ENCODE results near the gene AGPAT2.
A peak's percentile ranks its signal among the peaks of the same experiment; 100 is the strongest.
"Not testable (repeated sequence)": the region's sequence is repeated elsewhere in the genome, so short reads cannot be mapped to it uniquely, and the experiment has no call there.

Gene AGPAT2

DNA sequence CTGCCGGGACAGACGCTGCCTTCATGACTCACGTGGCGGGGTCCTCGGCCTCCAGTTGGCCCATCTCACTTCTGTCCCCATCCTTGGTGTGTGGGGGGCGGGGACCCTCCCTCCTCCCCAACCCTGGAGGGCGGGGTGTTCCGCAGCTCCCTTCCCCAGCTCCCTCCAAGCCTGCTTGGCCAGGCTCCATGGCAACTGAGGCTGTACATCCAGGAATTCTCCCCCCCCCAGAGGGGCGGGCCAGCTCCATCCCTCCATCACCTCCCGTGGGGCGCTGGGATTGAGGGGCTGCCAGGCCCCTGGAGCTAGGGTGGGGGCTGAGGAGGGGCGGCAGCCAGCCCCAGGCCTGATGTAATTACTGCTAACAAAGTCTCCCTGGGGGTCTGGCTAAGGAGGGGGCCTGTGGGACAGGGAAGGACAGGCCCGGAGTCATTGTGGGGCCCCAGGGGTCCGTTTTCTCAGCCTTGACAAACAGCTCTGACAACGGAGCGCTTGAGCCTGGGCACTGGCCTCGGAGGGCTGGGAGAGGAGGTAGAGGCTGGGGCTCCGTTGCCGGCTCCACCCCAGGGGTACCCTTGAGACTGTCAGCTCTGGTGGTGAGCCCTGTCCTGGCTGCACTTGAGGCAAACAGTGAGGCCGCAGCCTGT, 33.1 kb upstream of the AGPAT2 start:
- DNase-seq = no peak

DNA sequence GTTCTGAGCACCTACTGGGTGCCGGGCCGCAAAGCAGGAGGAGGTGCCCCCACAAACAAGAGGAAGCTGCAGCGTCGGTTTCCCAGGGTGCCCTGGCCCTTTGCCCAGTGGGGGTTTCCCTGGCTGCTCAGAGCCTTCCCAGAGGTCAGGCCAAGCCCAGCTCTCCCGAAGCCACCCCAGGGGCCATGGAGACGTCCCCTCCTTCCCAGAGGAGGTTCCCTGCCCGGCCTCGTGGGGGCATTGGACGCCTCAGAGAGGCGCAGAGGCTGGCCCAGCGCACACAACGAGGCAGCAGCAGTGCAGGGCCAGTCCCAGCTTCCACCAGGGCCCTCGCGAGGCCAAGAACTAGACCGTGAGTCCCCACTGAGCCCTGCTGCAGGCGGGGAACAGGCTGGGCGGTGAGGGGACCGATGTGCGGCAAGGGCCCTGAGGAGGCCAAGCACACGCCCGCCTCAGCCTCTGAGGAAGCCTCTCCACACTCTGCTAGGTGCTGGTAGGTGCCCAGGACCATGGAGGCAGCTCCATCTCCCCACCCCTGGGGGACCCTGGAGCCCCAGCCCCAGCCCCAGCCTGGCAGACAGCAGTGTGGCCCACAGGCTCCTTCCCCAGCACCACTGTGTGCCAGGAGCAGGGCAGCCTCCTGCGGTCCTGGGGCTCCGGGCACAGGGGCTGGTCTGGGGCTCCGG, 32.1 kb upstream of the AGPAT2 start:
- no peak for DNase-seq

DNA sequence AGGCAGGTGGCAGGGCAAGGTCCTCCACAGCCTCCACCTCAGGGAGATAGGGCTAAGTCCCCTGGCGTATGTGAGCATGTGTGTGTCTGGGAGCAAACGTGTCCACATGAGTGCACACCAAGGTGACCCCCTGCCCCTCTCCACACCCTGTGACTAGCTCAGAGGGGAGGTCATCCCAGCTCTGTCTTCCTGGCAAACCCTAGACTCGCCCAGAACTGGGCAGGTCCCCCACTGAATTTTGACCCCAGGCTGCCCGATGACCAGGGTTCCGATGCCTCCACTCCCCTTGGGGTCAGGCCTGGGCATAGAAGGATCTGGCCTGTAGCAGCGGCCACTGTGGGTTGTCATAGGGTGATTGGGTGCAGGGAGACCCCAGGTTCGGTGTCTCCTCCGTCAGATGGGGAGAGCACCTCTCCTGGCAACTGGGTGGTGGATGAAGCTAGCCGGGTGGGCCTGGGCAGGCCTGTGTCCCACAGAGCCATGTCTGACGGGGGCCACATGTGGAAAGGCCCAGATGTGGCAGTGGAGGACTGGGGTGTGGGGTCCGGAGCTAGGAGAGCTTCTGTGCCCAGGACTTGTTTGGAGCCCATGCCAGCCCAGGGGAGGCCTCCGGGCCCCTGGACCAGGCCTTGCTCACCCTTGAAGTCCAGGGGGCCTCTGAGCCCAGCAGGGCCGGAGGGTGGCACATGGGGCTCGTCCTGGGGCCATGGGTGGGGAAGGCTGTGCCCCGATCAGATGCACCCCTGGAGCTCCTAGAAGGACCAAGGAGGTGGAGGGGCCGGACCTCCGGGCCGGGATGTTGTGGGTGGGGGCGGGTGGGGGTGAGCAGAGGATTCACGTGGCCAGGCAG, 31.3 kb upstream of the AGPAT2 start:
- DNase-seq = no peak

DNA sequence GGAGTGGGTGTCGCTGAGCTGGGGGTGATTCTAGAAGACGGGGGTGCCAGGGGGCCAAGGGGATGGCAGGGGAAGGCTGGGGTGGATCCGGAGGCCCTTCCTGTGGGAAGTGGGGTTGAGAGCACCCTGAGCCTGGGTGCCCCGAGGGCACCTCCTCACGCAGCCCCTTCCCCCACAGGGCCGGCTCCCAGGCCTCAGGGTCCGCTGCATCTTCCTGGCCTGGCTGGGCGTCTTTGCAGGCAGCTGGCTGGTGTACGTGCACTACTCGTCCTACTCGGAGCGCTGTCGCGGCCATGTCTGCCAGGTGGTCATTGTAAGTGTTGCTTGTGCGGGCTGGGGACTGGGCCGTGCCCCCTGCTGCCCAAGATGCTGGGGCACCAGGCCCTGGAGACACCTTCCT, 30.1 kb upstream of the AGPAT2 start:
- no peak for DNase-seq

DNA sequence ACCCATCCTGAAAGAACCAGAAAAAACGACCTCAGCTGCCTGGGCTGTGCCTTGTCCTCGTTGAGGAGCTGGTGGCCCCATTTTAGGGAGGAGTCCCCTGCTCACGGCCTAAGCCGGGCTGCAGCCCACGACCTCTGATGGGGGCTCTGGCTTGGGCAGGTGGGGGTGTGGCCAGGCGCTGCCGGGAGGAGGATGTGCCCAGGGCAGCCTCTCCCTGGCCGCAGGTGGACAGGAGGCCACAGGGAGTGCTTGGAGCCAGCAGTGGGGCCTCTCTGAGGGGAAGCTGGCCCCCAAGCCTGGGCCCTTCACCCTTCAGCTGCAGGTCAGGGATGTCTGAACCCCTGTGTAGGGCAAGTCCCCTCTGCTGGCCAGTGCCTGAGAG, 27.6 kb upstream of the AGPAT2 start:
- no peak for DNase-seq

DNA sequence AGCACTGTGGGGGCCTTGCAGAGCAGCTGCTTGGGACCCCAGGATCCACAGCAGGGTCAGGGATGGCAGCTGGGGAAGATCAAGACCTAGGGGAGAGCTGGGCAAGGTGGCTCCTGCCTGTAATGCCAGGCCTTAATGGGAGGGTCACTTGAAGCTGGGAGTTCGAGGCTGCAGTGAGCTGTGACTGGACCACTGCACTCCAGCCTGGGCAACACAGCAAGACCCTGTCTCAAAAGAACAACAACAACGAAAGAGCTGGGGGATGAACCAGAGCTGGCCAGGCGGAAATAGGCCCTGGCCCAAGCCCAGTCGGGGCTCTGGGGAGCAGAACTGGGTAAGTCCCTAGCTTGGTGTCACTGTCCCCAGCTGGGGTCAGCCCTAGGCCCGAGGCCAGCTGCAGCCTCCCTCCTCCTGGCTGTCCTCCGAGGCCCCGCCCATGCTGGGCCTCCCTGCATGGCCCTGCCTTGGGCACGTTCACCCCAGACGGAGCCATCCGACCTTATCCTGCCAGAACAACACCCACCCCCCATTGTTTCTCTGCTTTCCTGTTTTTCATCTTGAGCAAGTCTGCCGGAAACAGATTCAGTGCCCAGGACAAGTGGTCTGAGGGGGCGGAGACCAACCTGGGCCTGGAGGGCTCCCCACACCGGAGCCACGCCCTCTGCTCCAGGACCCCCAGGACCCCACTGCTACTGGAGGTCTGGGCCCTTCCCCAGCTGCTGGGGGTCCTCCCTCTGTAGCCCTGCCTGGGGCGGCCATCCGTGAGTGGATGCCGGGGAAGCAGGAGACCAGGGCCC, 27.0 kb upstream of the AGPAT2 start:
- DNase-seq = no peak

DNA sequence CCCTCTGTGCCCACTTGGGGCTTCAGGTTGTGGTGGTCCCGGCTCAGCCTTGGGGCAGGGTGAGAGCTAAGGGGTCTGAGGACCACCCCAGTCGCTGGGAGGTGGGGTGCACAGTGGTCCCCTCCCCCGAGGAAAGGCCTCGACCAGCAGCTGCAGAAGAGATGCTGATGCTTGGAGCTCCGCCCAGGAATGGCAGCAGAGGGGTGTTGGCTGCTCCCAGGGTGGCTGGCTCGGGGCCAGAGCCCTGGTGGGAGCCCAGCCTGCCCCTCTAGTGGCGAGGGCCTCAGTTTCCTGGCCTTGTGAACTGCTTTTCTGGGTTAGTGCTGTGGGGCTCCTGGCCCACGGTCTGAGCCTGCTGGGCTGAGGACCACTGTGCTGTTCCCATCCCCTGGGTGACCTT, 26.3 kb upstream of the AGPAT2 start:
- DNase-seq = no peak

DNA sequence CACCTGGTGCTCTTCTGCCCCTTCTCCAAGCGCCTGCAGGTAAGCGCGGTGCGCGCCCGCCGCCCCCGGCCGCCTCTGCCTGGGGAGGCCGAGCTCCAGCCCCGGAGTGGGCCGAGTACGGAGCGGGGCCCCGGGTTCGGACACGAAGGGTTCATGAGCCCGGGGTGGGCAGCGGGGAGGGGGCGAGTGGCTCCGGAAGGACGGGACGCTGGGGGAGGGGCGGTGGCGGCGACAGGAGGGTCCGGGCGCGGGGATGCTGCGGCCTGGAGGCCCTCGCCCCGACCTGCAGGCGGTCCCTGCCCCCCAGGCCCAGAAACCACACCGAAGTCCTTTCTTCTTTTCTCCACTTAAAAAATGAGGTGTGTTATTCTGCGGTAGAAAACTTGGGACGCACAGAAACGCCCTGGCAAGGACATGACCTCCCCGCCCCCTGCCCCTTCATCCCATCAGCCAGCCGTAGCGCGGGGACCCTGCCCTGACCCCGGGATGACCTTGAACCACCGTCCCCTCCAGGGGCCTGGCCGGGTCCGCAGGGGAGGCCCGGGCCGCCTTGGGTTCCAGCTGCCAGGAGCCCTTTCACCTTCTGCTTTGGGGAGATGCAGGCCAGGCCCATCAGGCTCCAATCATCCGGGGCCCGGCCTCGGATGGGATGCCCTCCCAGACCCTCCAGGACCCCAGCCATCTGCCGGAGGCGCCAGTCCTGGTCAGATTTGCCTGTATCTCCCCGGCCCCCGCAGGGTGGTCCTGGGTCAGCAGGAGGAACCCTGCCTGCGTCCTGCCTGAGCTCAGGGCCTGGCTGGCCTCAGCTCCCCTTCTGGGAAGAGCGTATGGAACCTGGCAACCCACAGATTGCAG, 25.7 kb upstream of the AGPAT2 start:
- no peak for DNase-seq

DNA sequence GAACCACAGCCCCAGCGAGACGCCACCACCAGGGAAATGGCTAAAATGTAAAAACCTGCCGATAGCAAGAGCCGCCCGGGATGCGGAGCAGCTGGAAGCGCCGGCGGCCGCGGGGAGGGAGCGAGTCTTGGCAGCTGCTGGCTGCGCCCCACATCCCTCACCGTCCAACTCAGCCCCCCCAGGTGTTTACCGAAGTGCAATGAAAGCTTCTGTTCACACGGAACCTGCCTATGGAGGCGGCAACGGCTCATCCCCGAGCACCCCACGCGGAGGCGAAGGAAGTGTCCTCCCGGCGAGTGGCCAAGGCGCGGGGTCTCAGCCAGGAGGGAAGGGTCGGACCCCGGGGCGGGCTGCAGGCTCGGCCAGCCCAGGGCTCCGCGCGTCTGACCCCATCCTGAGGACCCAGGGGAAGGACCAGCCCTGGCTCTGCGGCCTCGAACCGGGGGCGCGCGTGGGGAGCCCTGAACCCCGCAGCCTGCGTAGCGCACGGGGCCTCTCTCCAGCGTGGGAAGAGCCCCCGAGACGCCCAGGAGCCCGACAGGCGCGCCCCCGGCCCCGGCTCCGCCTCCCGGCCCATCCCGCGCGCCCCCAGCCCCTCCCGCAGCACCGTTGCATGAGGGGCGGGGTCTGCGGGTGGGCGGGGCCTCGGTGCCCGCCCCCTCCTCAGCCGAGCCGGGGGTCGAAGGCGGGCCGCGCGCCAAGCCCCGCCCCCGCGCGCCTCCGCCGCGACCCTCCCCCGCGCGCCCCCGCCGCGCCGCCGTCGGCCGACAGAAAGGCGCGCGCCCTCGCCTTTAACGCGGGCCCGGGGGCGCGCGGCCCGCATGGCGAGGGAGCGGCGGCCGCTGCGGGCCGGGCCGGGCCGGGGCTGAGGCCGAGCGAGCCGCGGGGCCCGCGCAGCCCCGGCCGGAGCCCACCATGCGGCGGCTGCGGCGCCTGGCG, 24.8 kb upstream of the AGPAT2 start, which contains the start of gene DIPK1B:
Gene DIPK1B, plus strand, starts transcription at position 822 of the 939 bp plus-strand sequence. Its CDS starts 94 bp downstream, at position 916.
- DNase-seq = peak; percentile 48

DNA sequence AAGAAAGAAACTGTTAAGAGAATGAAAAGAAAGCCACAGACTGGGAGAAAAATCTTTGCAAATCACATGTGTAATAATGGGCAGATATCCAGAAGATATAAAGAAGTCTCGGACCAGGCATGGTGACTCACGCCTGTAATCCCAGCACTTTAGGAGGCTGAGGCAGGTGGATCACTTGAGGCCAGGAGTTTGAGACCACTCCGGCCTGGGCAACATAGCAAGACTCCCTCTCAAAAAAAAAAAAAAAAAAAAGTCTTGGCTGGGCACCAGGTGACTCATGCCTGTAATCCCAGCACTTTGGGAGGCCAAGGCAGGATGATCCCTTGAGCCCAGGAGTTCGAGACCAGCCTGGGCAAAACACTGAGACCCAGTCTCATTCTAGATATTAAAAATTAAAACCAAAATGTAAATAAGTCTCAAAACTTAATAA, 24.0 kb upstream of the AGPAT2 start:
- not testable (repeated sequence) for DNase-seq

DNA sequence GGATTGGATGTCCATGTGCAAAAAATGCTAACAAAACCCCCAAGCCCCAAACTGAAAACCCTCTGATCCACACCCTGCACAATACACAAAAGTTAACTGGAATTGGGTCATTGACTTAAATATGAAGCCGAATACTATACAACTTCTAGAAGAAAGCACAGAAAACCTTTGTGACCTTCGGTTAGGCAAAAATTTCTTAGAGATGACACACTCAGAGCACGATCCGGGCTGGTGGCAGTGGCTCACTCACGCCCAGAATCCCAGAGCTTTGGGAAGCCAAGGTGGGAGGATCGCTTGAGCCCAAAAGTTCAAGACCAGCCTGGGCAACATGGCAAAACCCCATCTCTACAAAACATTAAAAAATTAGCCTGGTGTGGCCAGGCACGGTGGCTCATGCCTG, 23.3 kb upstream of the AGPAT2 start:
- DNase-seq = no peak

DNA sequence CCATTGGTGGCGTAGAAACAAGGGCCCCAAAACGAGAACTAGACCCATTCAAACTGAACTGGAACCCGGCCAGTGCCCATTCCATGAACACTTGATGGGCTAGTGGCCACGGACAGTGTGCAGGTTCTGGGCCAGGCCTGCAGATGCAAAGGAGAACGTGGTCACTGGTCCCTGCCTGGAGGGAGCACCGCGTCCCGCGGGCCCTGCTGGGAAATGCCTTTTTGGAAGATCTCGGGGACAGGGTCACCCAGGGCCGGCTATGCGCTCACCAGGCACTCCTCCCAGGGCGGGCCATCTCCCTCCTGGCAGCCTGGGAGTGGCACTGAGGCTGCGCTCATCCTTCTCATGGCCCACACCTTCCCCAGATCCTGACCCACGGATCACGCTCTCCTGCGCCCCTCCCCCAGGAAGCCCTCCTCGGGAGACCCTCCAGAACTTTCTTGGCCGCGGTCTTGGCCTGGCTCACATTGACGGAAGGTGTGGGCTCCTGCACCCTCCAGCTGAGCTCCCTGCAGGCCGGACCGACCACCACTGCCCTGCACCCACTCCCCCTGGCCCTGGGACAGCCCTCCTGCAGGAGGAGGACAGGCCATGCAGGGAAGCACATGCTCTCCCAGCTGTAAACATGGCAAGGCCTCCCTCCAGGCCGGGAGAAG, 22.3 kb upstream of the AGPAT2 start:
- no peak for DNase-seq

DNA sequence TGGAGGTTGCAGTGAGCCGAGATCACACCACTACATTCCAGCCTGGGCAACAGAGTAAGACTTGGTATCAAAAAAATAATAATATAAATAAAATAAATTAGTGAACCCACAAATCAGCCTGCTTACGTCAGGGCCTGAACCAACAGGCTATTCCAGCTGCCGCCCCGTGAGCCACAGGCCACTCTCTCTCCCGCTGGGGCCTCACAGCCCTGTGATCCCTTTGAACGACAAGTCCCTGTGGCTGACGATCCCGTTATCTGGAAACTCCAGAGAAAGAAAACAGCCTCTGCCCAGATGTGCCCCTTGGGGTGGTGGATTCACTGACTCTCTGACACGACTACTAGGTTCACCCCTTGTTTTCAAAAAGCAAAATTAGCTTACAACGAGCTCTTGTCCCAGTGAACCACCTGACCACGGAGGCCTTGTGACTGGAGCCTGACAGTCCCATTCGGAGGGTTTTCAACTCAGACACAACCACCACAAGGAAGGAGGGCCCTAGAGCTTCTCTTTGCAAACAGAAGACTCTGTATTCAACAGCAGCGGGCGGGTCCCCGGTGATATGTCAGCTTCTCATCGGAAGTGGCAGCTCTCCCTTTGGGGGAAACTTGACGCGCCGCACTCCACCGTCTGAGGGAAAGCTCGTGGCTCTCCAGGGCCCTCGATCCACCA, 20.7 kb upstream of the AGPAT2 start:
- no peak for DNase-seq

DNA sequence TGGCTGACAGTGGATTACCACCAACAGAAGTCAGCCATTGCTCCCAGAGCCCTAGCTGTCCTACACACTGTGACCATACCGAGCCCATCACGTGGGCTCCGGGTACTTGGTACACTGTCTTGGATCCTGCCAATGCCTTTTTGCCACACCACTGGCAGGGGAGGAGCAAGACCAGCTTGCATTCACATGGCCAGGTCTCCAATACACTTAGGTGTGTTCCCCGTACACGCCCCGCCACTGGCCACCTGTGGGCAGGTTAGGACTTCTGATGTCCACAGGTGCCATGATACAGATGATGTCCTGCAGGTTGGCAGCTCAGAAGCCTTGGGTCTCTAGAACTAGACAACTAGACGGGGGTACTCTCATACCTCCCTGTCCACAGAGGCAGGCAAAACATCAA, 19.8 kb upstream of the AGPAT2 start:
- DNase-seq = no peak

DNA sequence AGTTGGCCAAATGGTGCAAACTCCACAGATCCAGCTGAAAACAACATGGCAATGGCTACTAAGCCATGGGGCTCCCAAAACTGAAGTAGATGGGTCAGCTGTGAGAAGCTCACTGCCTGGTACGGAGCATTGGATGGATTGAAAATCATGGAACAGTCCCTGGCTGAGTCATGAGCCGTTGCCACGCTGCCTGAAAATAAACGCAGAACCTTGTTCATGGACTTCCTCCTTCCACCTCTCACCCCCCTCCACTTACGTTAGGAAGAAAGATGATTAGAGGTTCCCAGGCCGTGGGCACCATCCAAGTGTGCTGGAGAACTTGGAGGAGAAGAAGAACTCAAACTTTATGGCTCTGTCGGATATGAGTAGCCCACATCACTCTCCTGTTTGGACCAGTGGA, 18.3 kb upstream of the AGPAT2 start:
- no peak for DNase-seq

DNA sequence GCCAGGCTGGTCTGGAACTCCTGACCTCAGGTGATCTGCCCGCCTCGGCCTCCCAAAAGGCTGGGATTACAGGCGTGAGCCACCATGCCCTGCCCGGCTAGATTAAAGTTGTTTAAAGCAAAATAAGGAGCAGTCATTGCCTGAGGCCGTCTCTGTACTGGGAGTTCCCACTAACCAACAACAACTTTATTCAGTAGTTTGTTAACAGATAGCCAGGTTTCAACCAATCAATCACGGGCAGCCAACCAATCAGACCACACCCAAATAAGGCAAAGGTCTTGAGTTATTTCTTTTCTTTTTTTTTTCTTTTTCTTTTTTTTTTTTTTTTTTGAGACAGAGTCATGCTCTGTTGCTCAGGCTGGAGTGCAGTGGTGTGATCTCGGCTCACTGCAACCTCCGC, 17.5 kb upstream of the AGPAT2 start:
- DNase-seq = not testable (repeated sequence)

DNA sequence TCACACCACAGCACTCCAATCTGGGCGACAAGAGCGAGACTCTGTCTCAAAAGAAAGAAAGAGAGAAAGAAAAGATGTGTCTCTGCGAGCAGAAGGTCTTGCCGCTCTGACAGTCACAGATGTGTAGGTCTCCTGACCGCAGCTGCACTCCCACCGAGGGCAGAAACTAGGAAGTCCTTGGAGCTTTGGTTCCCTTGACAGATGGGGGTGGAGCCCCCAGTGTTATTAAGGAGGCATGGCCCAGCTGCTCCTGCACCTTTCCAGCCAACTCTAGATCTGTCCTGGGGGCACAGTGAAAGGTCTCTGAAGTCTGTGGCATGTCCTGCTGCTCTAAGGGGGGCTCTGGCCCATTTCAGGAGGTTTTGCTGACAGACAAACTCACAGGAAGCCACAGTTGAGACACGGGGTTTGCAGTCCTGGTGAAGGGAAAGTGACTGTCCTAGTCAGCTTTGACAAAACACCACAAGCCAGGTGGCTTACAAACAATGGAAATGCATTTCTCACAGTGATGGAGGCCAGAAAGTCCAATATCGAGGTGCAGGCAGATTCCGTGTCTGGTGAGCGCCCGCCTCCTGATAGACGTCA, 16.1 kb upstream of the AGPAT2 start:
- no peak for DNase-seq

DNA sequence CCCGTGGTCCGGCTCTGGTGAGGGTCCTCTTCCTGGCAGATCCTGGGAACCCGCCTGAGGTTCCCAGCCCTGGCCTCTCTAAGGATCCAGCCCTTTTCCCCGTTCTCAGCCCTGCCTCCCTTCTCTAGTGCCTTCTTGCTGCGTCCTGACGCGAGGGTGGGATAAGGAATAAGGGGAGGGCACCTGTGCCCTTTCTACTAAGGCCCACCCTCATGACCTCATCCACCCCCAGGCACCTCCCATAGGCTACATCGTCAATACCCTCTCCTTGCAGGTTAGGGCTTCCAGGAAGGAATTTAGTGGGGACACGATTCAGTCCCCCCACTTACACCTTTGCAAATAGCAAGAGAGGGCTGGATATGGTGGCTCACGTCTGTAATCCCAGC, 14.4 kb upstream of the AGPAT2 start:
- no peak for DNase-seq

DNA sequence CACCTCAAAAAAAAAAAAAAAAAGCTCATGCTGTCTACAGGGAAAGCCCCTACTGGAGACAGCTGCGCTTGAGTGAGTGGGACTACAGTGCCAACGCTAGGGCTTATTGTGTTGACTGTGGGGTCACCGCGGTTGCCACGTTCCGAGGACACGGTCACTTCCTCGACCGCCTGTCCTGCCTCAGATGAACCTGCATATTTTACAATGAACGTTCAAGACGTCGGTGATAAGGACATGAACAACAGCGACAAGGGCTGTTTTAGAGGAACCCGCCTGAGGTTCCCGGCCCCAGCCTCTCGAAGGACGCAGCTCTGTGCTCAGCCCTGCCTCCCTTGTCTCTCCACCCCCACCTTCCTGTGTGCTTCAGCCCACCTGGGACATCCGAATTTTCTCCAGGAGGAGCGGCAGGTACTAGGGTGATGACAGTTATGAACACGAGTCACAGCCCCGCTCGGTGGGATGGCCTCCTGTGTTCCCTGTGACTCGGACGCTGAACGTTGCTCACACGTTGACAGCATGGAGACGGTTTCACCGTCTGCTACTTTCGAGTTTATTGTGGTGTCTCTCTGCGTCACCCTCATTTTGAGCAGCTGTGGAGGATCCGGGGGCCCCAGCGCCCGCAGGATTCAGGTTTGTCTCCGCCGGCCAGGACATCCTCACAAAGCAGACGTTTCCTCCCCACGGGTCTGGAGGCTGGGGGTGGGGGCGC, 13.9 kb upstream of the AGPAT2 start:
- no peak for DNase-seq
